ENCODE data around the gene AGBL1. TPM values are rescaled to one million over a fixed set of nuclear protein-coding genes. Genes with fewer than 3 reads are reported as not detected.

AGBL1 gene
- total and polyA plus RNA-seq, 2 donors = under 0.01 to 0.02 TPM

- Histone ChIP-seq H3K9me3 (ENCODE audit: control insufficient read depth in 2 of 2, insufficient read depth in 1 of 2, low read length in 1 of 2) (no peaks in the 10 kb centered on the region), H3K27ac (ENCODE audit: low read depth in 1 of 2, low read length in 1 of 2) (no peak overlapping the region), H3K4me3 (ENCODE audit: low read length in 2 of 2) (no peak overlapping the region), H3K4me1 (ENCODE audit: control insufficient read depth in 2 of 2, insufficient read depth in 2 of 2, low read length in 2 of 2) (no peaks in the 10 kb centered on the region), H3K36me3 (ENCODE audit: control insufficient read depth in 2 of 2, insufficient read depth in 2 of 2, low read length in 1 of 2) (no peaks in the 10 kb centered on the region), H3K27me3 (ENCODE audit: control insufficient read depth in 2 of 2, insufficient read depth in 1 of 2, low read length in 1 of 2) (no peaks in the 10 kb centered on the region)
- DNase-seq (ENCODE audit: low read depth in 6 of 9, low spot score in 9 of 9) = no peak
- 72% methylated on average over 6 of the region's 6 CpGs for WGBS
Measured at GRCh38 chr15:86336051-86336788, 256.5 kb downstream of the AGBL1 start.

GRCh38 chr15:86337071-86337470 lies 257.4 kb downstream of the AGBL1 start:
- no peaks in the 10 kb centered on the region for H3K27me3 ChIP-seq (ENCODE audit: control insufficient read depth in 2 of 2, insufficient read depth in 1 of 2, low read length in 1 of 2)
- no peaks in the 10 kb centered on the region for H3K4me1 ChIP-seq (ENCODE audit: control insufficient read depth in 2 of 2, insufficient read depth in 2 of 2, low read length in 2 of 2)
- no peak for DNase-seq (ENCODE audit: low read depth in 6 of 9, low spot score in 9 of 9)
- 97% methylated on average over 2 of the region's 2 CpGs for WGBS
- no peaks in the 10 kb centered on the region for H3K36me3 ChIP-seq (ENCODE audit: control insufficient read depth in 2 of 2, insufficient read depth in 2 of 2, low read length in 1 of 2)
- H3K4me3 ChIP-seq (ENCODE audit: low read length in 2 of 2) = no peak overlapping the region
- H3K27ac ChIP-seq (ENCODE audit: low read depth in 1 of 2, low read length in 1 of 2) = no peak overlapping the region
- H3K9me3 ChIP-seq (ENCODE audit: control insufficient read depth in 2 of 2, insufficient read depth in 1 of 2, low read length in 1 of 2) = no peaks in the 10 kb centered on the region

- no peaks in the 10 kb centered on the region for H3K36me3 ChIP-seq (ENCODE audit: control insufficient read depth in 2 of 2, insufficient read depth in 2 of 2, low read length in 1 of 2)
- H3K9me3 ChIP-seq (ENCODE audit: control insufficient read depth in 2 of 2, insufficient read depth in 1 of 2, low read length in 1 of 2) = no peaks in the 10 kb centered on the region
- no peaks in the 10 kb centered on the region for H3K27me3 ChIP-seq (ENCODE audit: control insufficient read depth in 2 of 2, insufficient read depth in 1 of 2, low read length in 1 of 2)
- no peak overlapping the region for H3K27ac ChIP-seq (ENCODE audit: low read depth in 1 of 2, low read length in 1 of 2)
- H3K4me3 ChIP-seq (ENCODE audit: low read length in 2 of 2) = no peak overlapping the region
- no peak for DNase-seq (ENCODE audit: low read depth in 6 of 9, low spot score in 9 of 9)
- WGBS = 82% methylated on average over 2 of the region's 2 CpGs
- no peaks in the 10 kb centered on the region for H3K4me1 ChIP-seq (ENCODE audit: control insufficient read depth in 2 of 2, insufficient read depth in 2 of 2, low read length in 2 of 2)
Measured at GRCh38 chr15:86347245-86347644, 267.6 kb downstream of the AGBL1 start.

- Histone ChIP-seq H3K4me3 (ENCODE audit: low read length in 2 of 2) (no peak overlapping the region), H3K4me1 (ENCODE audit: control insufficient read depth in 2 of 2, insufficient read depth in 2 of 2, low read length in 2 of 2) (no peaks in the 10 kb centered on the region), H3K9me3 (ENCODE audit: control insufficient read depth in 2 of 2, insufficient read depth in 1 of 2, low read length in 1 of 2) (no peaks in the 10 kb centered on the region), H3K36me3 (ENCODE audit: control insufficient read depth in 2 of 2, insufficient read depth in 2 of 2, low read length in 1 of 2) (no peaks in the 10 kb centered on the region), H3K27me3 (ENCODE audit: control insufficient read depth in 2 of 2, insufficient read depth in 1 of 2, low read length in 1 of 2) (no peaks in the 10 kb centered on the region), H3K27ac (ENCODE audit: low read depth in 1 of 2, low read length in 1 of 2) (no peak overlapping the region)
- 97% methylated on average over 1 of the region's 1 CpG for WGBS
- no peak for DNase-seq (ENCODE audit: low read depth in 6 of 9, low spot score in 9 of 9)
Measured at GRCh38 chr15:86349565-86349964, 269.9 kb downstream of the AGBL1 start.

DNA sequence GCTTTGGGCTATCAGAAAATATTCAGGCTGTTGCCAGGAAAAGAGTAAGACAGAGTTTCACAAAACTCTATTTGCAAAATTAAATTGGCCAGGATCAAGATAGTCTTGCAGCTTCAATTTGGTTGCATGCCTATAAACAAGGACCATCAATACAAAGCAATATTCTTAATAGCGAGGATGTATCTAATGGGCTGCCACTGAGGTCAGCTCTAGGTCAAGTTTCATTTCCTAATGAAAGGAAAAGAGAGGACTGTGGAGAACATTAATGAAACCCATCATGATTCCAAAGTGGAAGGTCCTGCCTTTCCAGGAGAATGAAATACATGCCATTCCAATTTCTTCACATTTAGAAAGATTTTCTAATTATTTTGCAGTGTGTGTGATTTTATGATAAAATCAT lies 273.5 kb downstream of the AGBL1 start:
- H3K36me3 ChIP-seq (ENCODE audit: control insufficient read depth in 2 of 2, insufficient read depth in 2 of 2, low read length in 1 of 2) = no peaks in the 10 kb centered on the region
- WGBS = 84% methylated on average over 1 of the region's 1 CpG
- H3K4me1 ChIP-seq (ENCODE audit: control insufficient read depth in 2 of 2, insufficient read depth in 2 of 2, low read length in 2 of 2) = no peaks in the 10 kb centered on the region

DNA sequence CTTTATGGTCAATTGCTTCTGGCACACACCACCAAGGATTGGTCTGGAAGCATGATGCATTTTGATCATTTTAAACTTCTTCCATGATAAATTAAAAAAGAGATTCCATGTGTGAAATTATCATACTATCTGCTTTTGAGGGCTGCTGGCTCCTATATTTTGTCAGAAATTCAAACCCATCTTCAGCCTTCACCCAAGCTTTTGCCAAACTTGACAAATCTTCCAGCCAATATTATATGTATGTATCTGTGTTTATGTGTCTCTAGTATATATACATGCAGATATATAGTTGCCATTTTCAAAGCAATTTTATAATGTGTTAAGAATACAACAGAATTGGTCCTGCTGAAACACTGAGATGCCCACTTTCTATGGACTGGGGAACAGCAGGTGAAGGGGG lies 275.7 kb downstream of the AGBL1 start:
- DNase-seq (ENCODE audit: low read depth in 6 of 9, low spot score in 9 of 9) = no peak
- H3K36me3 ChIP-seq (ENCODE audit: control insufficient read depth in 2 of 2, insufficient read depth in 2 of 2, low read length in 1 of 2) = no peaks in the 10 kb centered on the region
- H3K27ac ChIP-seq (ENCODE audit: low read depth in 1 of 2, low read length in 1 of 2) = no peak overlapping the region
- H3K27me3 ChIP-seq (ENCODE audit: control insufficient read depth in 2 of 2, insufficient read depth in 1 of 2, low read length in 1 of 2) = no peaks in the 10 kb centered on the region
- H3K4me1 ChIP-seq (ENCODE audit: control insufficient read depth in 2 of 2, insufficient read depth in 2 of 2, low read length in 2 of 2) = no peaks in the 10 kb centered on the region
- H3K4me3 ChIP-seq (ENCODE audit: low read length in 2 of 2) = no peak overlapping the region
- H3K9me3 ChIP-seq (ENCODE audit: control insufficient read depth in 2 of 2, insufficient read depth in 1 of 2, low read length in 1 of 2) = no peaks in the 10 kb centered on the region

More for the DNA sequence above, 273.5 kb downstream of the AGBL1 start:
- H3K4me3 ChIP-seq (ENCODE audit: low read length in 2 of 2) = no peak overlapping the region
- no peak overlapping the region for H3K27ac ChIP-seq (ENCODE audit: low read depth in 1 of 2, low read length in 1 of 2)
- no peak for DNase-seq (ENCODE audit: low read depth in 6 of 9, low spot score in 9 of 9)
- H3K9me3 ChIP-seq (ENCODE audit: control insufficient read depth in 2 of 2, insufficient read depth in 1 of 2, low read length in 1 of 2) = no peaks in the 10 kb centered on the region
- no peaks in the 10 kb centered on the region for H3K27me3 ChIP-seq (ENCODE audit: control insufficient read depth in 2 of 2, insufficient read depth in 1 of 2, low read length in 1 of 2)

GRCh38 chr15:86355801-86356200 lies 276.1 kb downstream of the AGBL1 start:
- DNase-seq (ENCODE audit: low read depth in 6 of 9, low spot score in 9 of 9) = no peak
- H3K27ac ChIP-seq (ENCODE audit: low read depth in 1 of 2, low read length in 1 of 2) = no peak overlapping the region
- H3K27me3 ChIP-seq (ENCODE audit: control insufficient read depth in 2 of 2, insufficient read depth in 1 of 2, low read length in 1 of 2) = no peaks in the 10 kb centered on the region
- H3K9me3 ChIP-seq (ENCODE audit: control insufficient read depth in 2 of 2, insufficient read depth in 1 of 2, low read length in 1 of 2) = no peaks in the 10 kb centered on the region
- no peaks in the 10 kb centered on the region for H3K4me1 ChIP-seq (ENCODE audit: control insufficient read depth in 2 of 2, insufficient read depth in 2 of 2, low read length in 2 of 2)
- no peak overlapping the region for H3K4me3 ChIP-seq (ENCODE audit: low read length in 2 of 2)
- WGBS = 41% methylated on average over 1 of the region's 1 CpG
- H3K36me3 ChIP-seq (ENCODE audit: control insufficient read depth in 2 of 2, insufficient read depth in 2 of 2, low read length in 1 of 2) = no peaks in the 10 kb centered on the region

DNA sequence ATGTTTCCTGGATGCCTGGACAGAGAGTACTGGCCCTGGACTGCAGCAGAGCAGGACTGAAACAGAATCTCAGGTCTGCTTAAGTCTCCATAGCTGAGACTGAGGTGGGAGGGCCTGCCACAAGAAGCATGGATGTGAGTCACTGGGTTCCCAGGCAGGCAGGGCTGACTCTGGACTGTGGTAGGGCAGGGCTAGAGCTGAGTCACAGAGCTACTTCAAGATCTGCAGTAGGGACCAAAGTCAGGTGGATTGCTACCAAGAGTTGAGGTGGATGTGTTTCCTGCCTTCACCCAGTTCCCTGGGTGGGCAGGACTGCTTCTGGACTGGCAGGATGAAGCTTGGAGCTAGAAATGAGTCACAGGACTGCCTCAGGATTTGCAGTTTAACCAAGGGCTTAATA lies 282.9 kb downstream of the AGBL1 start:
- no peak overlapping the region for H3K4me3 ChIP-seq (ENCODE audit: low read length in 2 of 2)
- DNase-seq (ENCODE audit: low read depth in 6 of 9, low spot score in 9 of 9) = no peak
- no peaks in the 10 kb centered on the region for H3K36me3 ChIP-seq (ENCODE audit: control insufficient read depth in 2 of 2, insufficient read depth in 2 of 2, low read length in 1 of 2)
- no peaks in the 10 kb centered on the region for H3K27me3 ChIP-seq (ENCODE audit: control insufficient read depth in 2 of 2, insufficient read depth in 1 of 2, low read length in 1 of 2)
- H3K4me1 ChIP-seq (ENCODE audit: control insufficient read depth in 2 of 2, insufficient read depth in 2 of 2, low read length in 2 of 2) = no peaks in the 10 kb centered on the region
- peaks cover 0 to 8% of the 10 kb centered on the region in 2 donors for H3K9me3 ChIP-seq (ENCODE audit: control insufficient read depth in 2 of 2, insufficient read depth in 1 of 2, low read length in 1 of 2)
- H3K27ac ChIP-seq (ENCODE audit: low read depth in 1 of 2, low read length in 1 of 2) = no peak overlapping the region

DNA sequence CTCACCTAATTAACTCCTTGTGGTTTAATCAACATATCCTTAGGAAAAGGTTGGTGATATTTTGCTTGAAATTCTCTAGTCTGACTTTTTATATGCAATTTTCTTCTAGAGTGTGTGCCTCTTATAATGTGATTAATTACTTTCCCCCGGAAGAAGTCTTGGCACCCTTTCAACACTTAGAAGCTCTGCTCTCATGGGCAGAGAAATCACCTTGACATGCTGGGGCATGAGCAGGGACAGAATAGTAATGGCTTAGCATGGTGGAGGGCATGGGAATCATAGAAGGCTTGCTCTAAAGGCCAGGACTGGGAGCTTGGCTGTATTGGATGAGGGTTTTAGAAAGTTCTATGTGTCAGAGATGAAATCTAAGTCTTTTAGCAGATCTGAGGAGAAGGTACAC lies 293.5 kb downstream of the AGBL1 start:
- H3K27ac ChIP-seq (ENCODE audit: low read depth in 1 of 2, low read length in 1 of 2) = no peak overlapping the region
- DNase-seq (ENCODE audit: low read depth in 6 of 9, low spot score in 9 of 9) = no peak
- H3K9me3 ChIP-seq (ENCODE audit: control insufficient read depth in 2 of 2, insufficient read depth in 1 of 2, low read length in 1 of 2) = no peaks in the 10 kb centered on the region
- no peaks in the 10 kb centered on the region for H3K36me3 ChIP-seq (ENCODE audit: control insufficient read depth in 2 of 2, insufficient read depth in 2 of 2, low read length in 1 of 2)
- H3K4me3 ChIP-seq (ENCODE audit: low read length in 2 of 2) = no peak overlapping the region
- no peaks in the 10 kb centered on the region for H3K4me1 ChIP-seq (ENCODE audit: control insufficient read depth in 2 of 2, insufficient read depth in 2 of 2, low read length in 2 of 2)
- 78% methylated on average over 1 of the region's 1 CpG for WGBS
- H3K27me3 ChIP-seq (ENCODE audit: control insufficient read depth in 2 of 2, insufficient read depth in 1 of 2, low read length in 1 of 2) = no peaks in the 10 kb centered on the region
